GM21447 (cell line): ENCODE measurements around the gene EPHB2.
"Not testable (repeated sequence)": the region's sequence is repeated elsewhere in the genome, so short reads cannot be mapped to it uniquely, and the experiment has no call there.

ENCODE experiments used
- ATAC-seq: cut with Tn5 transposase; IDR thresholded peaks from one replicate; pipeline ENCODE4 v1.9.1; 2021; ENCODE audit not compliant: unreplicated experiment

Gene EPHB2

GRCh38 chr1:22710701-22711049 is at the start of gene EPHB2:
TSS of gene EPHB2 (plus strand) at chr1:22710839. CDS start at chr1:22710983, 144 bp downstream.
- ATAC-seq: no peak

- no peak for ATAC-seq
Measured at GRCh38 chr1:22661880-22662279, 48.8 kb upstream of the EPHB2 start.

GRCh38 chr1:22662318-22662717 is 48.3 kb upstream of the EPHB2 start:
- ATAC-seq: no peak

GRCh38 chr1:22662986-22663408 is 47.6 kb upstream of the EPHB2 start:
- ATAC-seq: no peak

GRCh38 chr1:22665752-22666151 is 44.9 kb upstream of the EPHB2 start:
- no peak for ATAC-seq

- no peak for ATAC-seq
Measured at GRCh38 chr1:22666412-22666811, 44.2 kb upstream of the EPHB2 start.

GRCh38 chr1:22668840-22669239 is 41.8 kb upstream of the EPHB2 start:
- not testable (repeated sequence) for ATAC-seq

- ATAC-seq: no peak
Measured at GRCh38 chr1:22670352-22670975, 40.2 kb upstream of the EPHB2 start.

GRCh38 chr1:22671999-22672398 is 38.6 kb upstream of the EPHB2 start:
- no peak for ATAC-seq

GRCh38 chr1:22673486-22674409 is 36.9 kb upstream of the EPHB2 start:
- no peak for ATAC-seq

- ATAC-seq: no peak
Measured at GRCh38 chr1:22674410-22674749, 36.3 kb upstream of the EPHB2 start.

GRCh38 chr1:22676151-22676550 is 34.5 kb upstream of the EPHB2 start:
- not testable (repeated sequence) for ATAC-seq

GRCh38 chr1:22676916-22677583 is 33.6 kb upstream of the EPHB2 start:
- no peak for ATAC-seq

- ATAC-seq: no peak
Measured at GRCh38 chr1:22677931-22678896, 32.4 kb upstream of the EPHB2 start.

- ATAC-seq: no peak
Measured at GRCh38 chr1:22680726-22681125, 29.9 kb upstream of the EPHB2 start.

GRCh38 chr1:22681556-22682276 is 28.9 kb upstream of the EPHB2 start:
- no peak for ATAC-seq

- ATAC-seq: no peak
Measured at GRCh38 chr1:22683547-22683946, 27.1 kb upstream of the EPHB2 start.

GRCh38 chr1:22685591-22686059 is 25.0 kb upstream of the EPHB2 start:
- ATAC-seq: no peak

GRCh38 chr1:22687191-22687590 is 23.4 kb upstream of the EPHB2 start:
- ATAC-seq: no peak

GRCh38 chr1:22688466-22688865 is 22.2 kb upstream of the EPHB2 start:
- ATAC-seq: no peak
